Testis (tissue), 3 donors: ENCODE data around the gene DMC1. TPM values are rescaled to one million over a fixed set of nuclear protein-coding genes. Genes with fewer than 3 reads are reported as not detected.
A peak's percentile ranks its signal among the peaks of the same experiment; 100 is the strongest.

Experiments
- DNase-seq: peaks from one replicate; pipeline ENCODE4 v3.0.0-alpha.2; 2019
- H3K27ac ChIP-seq, 2 donors: fragments of 200-600 bp; sonication (generic); one replicate each; pipeline ENCODE4 v1.5.1; 2019
- H3K27me3 ChIP-seq: fragments of 200-600 bp; sonication (generic); one replicate; pipeline ENCODE4 v1.5.1; 2019
- H3K36me3 ChIP-seq: fragments of 200-600 bp; sonication (generic); one replicate; pipeline ENCODE4 v1.5.1; 2017; ENCODE audit warnings: low read depth; ENCODE audit errors: missing control alignments
- H3K4me1 ChIP-seq: fragments of 200-600 bp; sonication (generic); one replicate; pipeline ENCODE4 v1.5.1; 2019
- H3K4me3 ChIP-seq, 2 donors: fragments of 200-600 bp; sonication (generic); one replicate each; pipeline ENCODE4 v1.5.1; 2017 to 2019
- H3K9me3 ChIP-seq: fragments of 200-600 bp; sonication (generic); one replicate; pipeline ENCODE4 v1.5.1; 2017
- CTCF ChIP-seq, 3 experiments: fragments of 450-650 bp in 2 of 3; fragments of 200-600 bp in 1 of 3; sonication (generic) in 1 of 3; IDR thresholded peaks; one replicate each; pipeline ENCODE4 v1.5.1; 2016 to 2019; ENCODE audit warnings: antibody characterized with exemption in 3 of 3, mild to moderate bottlenecking in 2 of 3, moderate library complexity in 1 of 3
- POLR2A ChIP-seq: fragments of 450-650 bp; IDR thresholded peaks from one replicate; pipeline ENCODE4 v1.6.1; 2017; ENCODE audit warnings: antibody characterized with exemption, mild to moderate bottlenecking, moderate library complexity
- WGBS, 2 donors: methylation state at CpG; one replicate each; pipeline ENCODE4 v1.1.5; 2018; 5-methylcytosine and 5-hydroxymethylcytosine counted together
- intact Hi-C: fragments of 100-400 bp; cut with DNase I; formaldehyde crosslinking; loops from one replicate; pipeline ENCODE4 v1.15.1; 2023; ENCODE audit warnings: low total_unique reads
- polyA plus RNA-seq: library from polyadenylated mRNA; stranded (reverse); fragments of 350-450 nt; fragmentation: Illumina TruSeq; extraction: RNeasy Lipid Tissue Mini Kit (QIAGEN cat#74804); gene quantifications from one replicate; pipeline ENCODE4 v1.2.3, GENCODE V29; 2014; ENCODE audit warnings: low read depth, low replicate concordance; ENCODE audit not compliant: insufficient read depth
- total RNA-seq, 2 donors: library from RNA; depleted of rRNA; stranded (reverse); fragments of >200 nt; gene quantifications; one replicate each; pipeline ENCODE4 v1.2.3, GENCODE V29; 2016

DMC1 gene
- total and polyA plus RNA-seq, 3 donors from 2014 or later = 8.9 to 18.3 (median 17.6) TPM

- DNase-seq = no peak
- TF ChIP-seq POLR2A (no peak), CTCF (IDR thresholded peaks at IDR 0.05) (no peak)
- Histone ChIP-seq H3K4me1 (no peaks in the 10 kb centered on the region), H3K27me3 (no peaks in the 10 kb centered on the region), H3K36me3 (no peaks in the 10 kb centered on the region), H3K27ac (peak overlapping the region in 1 of 2 donors; percentile 12), H3K9me3 (no peaks in the 10 kb centered on the region), H3K4me3 (no peak overlapping the region)
- WGBS, 2 donors = 78 to 90% methylated on average over 7 of the region's 7 CpGs
- intact Hi-C loops = no loop called here
Measured at GRCh38 chr22:38489561-38490145, 80.3 kb downstream of the DMC1 start.

- WGBS, 2 donors = 90 to 93% methylated on average over 17 of the region's 17 CpGs
- H3K4me3 ChIP-seq = no peak overlapping the region
- H3K36me3 ChIP-seq = no peaks in the 10 kb centered on the region
- DNase-seq = no peak
- intact Hi-C loops = no loop called here
- H3K9me3 ChIP-seq = no peaks in the 10 kb centered on the region
- H3K27ac ChIP-seq = no peak overlapping the region
- no peaks in the 10 kb centered on the region for H3K27me3 ChIP-seq
- TF ChIP-seq POLR2A (no peak), CTCF (IDR thresholded peaks at IDR 0.05) (no peak)
- H3K4me1 ChIP-seq = no peaks in the 10 kb centered on the region
Measured at GRCh38 chr22:38489142-38489541, 80.8 kb downstream of the DMC1 start.

GRCh38 chr22:38487946-38488345 is 82.0 kb downstream of the DMC1 start:
- Histone ChIP-seq H3K27ac (no peak overlapping the region), H3K9me3 (no peaks in the 10 kb centered on the region), H3K4me3 (no peak overlapping the region), H3K36me3 (no peaks in the 10 kb centered on the region), H3K4me1 (no peaks in the 10 kb centered on the region), H3K27me3 (no peaks in the 10 kb centered on the region)
- WGBS, 2 donors = 85 to 92% methylated on average over 6 of the region's 6 CpGs
- intact Hi-C loops = no loop called here
- TF ChIP-seq CTCF (IDR thresholded peaks at IDR 0.05) (no peak), POLR2A (no peak)
- no peak for DNase-seq

GRCh38 chr22:38485783-38486182 is 84.2 kb downstream of the DMC1 start:
- no peaks in the 10 kb centered on the region for H3K4me1 ChIP-seq
- intact Hi-C loops = no loop called here
- H3K27me3 ChIP-seq = no peaks in the 10 kb centered on the region
- no peak overlapping the region for H3K4me3 ChIP-seq
- no peaks in the 10 kb centered on the region for H3K36me3 ChIP-seq
- H3K9me3 ChIP-seq = no peaks in the 10 kb centered on the region
- WGBS, 2 donors = 71 to 74% methylated on average over 5 of the region's 5 CpGs
- DNase-seq = no peak
- no peak overlapping the region for H3K27ac ChIP-seq
- TF ChIP-seq CTCF (IDR thresholded peaks at IDR 0.05) (no peak), POLR2A (no peak)

- 68 to 77% methylated on average over 1 of the region's 1 CpG for WGBS, 2 donors
- TF ChIP-seq POLR2A (no peak), CTCF (IDR thresholded peaks at IDR 0.05) (no peak)
Measured at GRCh38 chr22:38484244-38484643, 85.7 kb downstream of the DMC1 start.

More at GRCh38 chr22:38484244-38484643, 85.7 kb downstream of the DMC1 start:
- H3K27me3 ChIP-seq = no peaks in the 10 kb centered on the region
- intact Hi-C loops = no loop called here
- no peaks in the 10 kb centered on the region for H3K9me3 ChIP-seq
- H3K4me3 ChIP-seq = no peak overlapping the region
- H3K36me3 ChIP-seq = no peaks in the 10 kb centered on the region
- no peak overlapping the region for H3K27ac ChIP-seq
- no peak for DNase-seq
- no peaks in the 10 kb centered on the region for H3K4me1 ChIP-seq
